Measurements from ENCODE around the gene NEUROD2.
"Not testable (repeated sequence)": the region's sequence is repeated elsewhere in the genome, so short reads cannot be mapped to it uniquely, and the experiment has no call there.

Gene NEUROD2

GRCh38 chr17:39598047-39598481 is 9.7 kb downstream of the NEUROD2 start:
- no peak overlapping the region for H3K4me3 Mint-ChIP-seq
- ATAC-seq (replicated peaks): no peak
- peaks cover 87 to 98% of the 10 kb centered on the region in 2 donors for H3K27me3 Mint-ChIP-seq

DNA sequence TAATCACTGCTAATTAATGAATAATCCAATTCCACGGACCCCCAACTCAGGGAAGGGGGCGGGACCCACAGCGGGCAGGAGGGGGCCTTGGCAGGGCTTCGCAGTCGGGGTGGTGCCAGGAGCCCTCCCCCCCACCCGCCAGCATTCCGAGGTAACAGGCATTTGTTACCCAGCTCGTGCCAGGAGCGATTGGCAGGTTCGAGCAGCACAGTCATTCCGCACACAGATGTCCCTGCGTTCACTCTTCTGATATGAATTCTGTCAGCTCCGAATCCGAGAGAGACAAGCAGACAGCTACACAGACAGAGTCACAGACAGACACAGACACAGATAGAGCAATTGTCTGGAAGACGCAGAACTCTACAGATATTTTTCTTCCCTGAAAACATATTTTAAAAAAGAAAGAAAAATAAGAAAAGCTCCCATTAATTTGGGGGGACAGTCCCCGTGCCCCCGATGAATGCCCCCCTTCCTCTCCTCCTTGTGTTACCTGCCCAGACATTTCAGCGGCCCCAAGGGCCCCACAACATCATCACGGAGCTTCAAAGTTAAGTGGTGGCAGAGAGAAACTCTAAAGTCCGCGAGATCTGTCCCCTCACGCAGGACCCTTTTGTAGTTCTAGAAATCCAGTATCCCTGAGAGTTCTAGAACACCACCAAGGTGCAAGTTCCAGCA is 10.2 kb downstream of the NEUROD2 start:
- Mint-ChIP-seq H3K36me3 (peaks cover 5 to 6% of the 10 kb centered on the region in 2 donors), H3K4me1 (peaks cover 21 to 64% of the 10 kb centered on the region in 2 donors), H3K9me3 (peaks cover under 1 to 4% of the 10 kb centered on the region in 2 donors), H3K27ac (no peak overlapping the region), H3K27me3 (peaks cover 85 to 97% of the 10 kb centered on the region in 2 donors), H3K4me3 (no peak overlapping the region)
- DNase-seq: no peak
- ATAC-seq (replicated peaks): peak in 1 of 2 donors; percentile 41

More at GRCh38 chr17:39598047-39598481, 9.7 kb downstream of the NEUROD2 start:
- H3K9me3 Mint-ChIP-seq: peaks cover 0 to 4% of the 10 kb centered on the region in 2 donors
- peaks cover 21 to 64% of the 10 kb centered on the region in 2 donors for H3K4me1 Mint-ChIP-seq
- no peak overlapping the region for H3K27ac Mint-ChIP-seq
- peaks cover 5 to 6% of the 10 kb centered on the region in 2 donors for H3K36me3 Mint-ChIP-seq
- DNase-seq: no peak

DNA sequence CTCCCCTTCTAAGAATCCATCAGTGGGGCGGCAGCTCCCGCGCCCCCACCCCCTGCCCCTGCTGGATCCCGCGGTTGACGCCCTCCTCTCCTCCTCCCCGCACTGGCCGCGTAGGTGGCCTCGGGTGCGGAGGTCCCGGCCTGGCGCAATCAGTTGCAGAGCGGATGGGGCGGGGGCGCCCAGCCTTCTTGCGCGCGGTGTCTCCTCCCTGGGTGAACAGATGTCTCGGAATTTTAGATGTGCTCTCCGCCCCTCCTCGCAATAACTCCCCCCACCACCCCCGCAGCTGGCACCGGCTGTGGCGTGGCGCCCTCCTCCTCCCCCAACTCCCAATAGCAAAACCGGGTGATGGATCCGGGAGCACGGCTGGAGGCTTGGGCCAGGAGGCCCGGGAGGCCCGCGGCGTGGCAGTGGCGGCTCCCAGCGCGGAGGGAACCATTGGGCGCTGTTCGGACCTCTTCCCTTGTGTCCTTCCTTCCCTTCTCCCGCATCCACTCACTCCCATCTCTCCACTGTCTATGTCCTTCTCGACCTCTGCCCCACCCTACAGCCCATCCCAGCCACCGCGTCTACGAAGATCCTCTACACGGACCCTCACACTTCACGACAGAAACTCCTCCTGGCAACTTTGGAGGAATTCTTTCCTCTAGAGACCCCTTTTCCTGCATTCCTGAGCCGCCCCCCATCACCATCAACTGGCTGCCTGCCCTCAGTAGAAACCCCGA is 11.0 kb downstream of the NEUROD2 start:
- Mint-ChIP-seq H3K36me3 (peaks cover 6 to 9% of the 10 kb centered on the region in 2 donors), H3K4me3 (no peak overlapping the region), H3K4me1 (peaks cover 27 to 68% of the 10 kb centered on the region in 2 donors), H3K9me3 (peaks cover 4 to 6% of the 10 kb centered on the region in 2 donors), H3K27me3 (peaks cover 85 to 97% of the 10 kb centered on the region in 2 donors), H3K27ac (no peak overlapping the region)
- DNase-seq (no peak), ATAC-seq (replicated peaks) (no peak)

GRCh38 chr17:39595928-39596510 is 11.7 kb downstream of the NEUROD2 start:
- Mint-ChIP-seq H3K27ac (no peak overlapping the region), H3K9me3 (peaks cover 4 to 6% of the 10 kb centered on the region in 2 donors), H3K4me1 (peaks cover 23 to 62% of the 10 kb centered on the region in 2 donors), H3K36me3 (peaks cover 6 to 9% of the 10 kb centered on the region in 2 donors), H3K4me3 (no peak overlapping the region), H3K27me3 (peaks cover 85 to 96% of the 10 kb centered on the region in 2 donors)
- no peak for ATAC-seq (replicated peaks)
- DNase-seq: no peak

GRCh38 chr17:39595294-39595693 is 12.4 kb downstream of the NEUROD2 start:
- ATAC-seq (replicated peaks): no peak
- Mint-ChIP-seq H3K36me3 (peaks cover 6 to 9% of the 10 kb centered on the region in 2 donors), H3K4me3 (no peak overlapping the region), H3K27me3 (peaks cover 80 to 90% of the 10 kb centered on the region in 2 donors), H3K4me1 (peaks cover 23 to 59% of the 10 kb centered on the region in 2 donors), H3K27ac (no peak overlapping the region), H3K9me3 (peaks cover 4 to 6% of the 10 kb centered on the region in 2 donors)
- DNase-seq: no peak

GRCh38 chr17:39593371-39593770 is 14.3 kb downstream of the NEUROD2 start:
- DNase-seq (no peak), ATAC-seq (replicated peaks) (no peak)
- Mint-ChIP-seq H3K4me1 (peaks cover 20 to 40% of the 10 kb centered on the region in 2 donors), H3K27me3 (peaks cover 81 to 83% of the 10 kb centered on the region in 2 donors), H3K36me3 (peaks cover 6 to 14% of the 10 kb centered on the region in 2 donors), H3K27ac (no peak overlapping the region), H3K9me3 (peaks cover 4 to 6% of the 10 kb centered on the region in 2 donors), H3K4me3 (no peak overlapping the region)

DNA sequence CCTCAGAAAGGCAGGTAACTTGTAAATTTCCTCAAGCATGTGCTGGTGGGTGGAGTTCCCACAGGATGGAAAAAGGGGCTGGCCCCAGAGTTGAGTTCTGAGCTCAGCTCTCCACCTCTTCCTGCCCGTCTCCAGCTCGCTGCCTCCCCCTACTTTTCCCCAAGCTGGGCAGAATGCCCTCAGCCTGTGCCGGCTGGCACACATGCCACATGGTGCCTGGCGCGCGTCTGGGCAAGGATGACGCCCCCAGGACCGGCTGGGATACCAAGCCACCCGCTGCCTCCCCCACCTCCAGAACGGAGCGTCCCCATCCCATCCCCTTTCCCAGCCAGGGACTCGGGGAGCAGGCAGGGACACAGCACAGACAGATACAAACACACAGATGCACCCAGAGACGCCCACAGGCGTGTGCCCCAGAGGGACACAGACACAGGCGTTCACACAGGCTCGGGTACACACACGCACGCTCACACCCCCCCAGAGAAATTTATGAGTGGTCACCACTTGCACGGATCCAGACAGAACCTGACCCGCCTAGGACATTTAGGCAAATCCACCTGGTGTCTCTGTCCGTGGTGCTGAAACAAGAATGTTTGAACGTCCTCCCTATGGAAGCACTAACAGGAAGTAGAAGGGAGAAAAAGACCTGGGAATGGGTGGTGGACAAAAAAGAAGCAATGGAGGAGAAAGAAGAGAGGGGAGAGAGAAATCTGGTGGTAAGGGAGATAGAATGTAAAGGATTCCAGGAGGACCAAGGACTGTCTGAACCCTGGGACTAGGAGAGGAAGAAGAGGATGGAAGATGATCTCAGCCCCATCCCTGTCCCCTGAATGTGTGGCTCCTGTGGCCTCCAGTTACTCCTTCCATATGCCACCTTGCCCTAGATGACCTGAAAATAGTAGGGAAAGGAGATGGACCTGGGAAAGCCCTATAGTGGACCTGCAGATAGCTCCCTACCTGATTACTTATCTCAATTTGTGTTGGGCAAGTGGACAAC is 15.5 kb downstream of the NEUROD2 start:
- Mint-ChIP-seq H3K27me3 (peaks cover 73 to 78% of the 10 kb centered on the region in 2 donors), H3K4me1 (peaks cover 14 to 29% of the 10 kb centered on the region in 2 donors), H3K27ac (no peak overlapping the region), H3K4me3 (no peak overlapping the region), H3K36me3 (peaks cover 6 to 14% of the 10 kb centered on the region in 2 donors), H3K9me3 (peaks cover 4 to 6% of the 10 kb centered on the region in 2 donors)
- ATAC-seq (replicated peaks) (peak in 1 of 2 donors; percentile 20), DNase-seq (no peak)

DNA sequence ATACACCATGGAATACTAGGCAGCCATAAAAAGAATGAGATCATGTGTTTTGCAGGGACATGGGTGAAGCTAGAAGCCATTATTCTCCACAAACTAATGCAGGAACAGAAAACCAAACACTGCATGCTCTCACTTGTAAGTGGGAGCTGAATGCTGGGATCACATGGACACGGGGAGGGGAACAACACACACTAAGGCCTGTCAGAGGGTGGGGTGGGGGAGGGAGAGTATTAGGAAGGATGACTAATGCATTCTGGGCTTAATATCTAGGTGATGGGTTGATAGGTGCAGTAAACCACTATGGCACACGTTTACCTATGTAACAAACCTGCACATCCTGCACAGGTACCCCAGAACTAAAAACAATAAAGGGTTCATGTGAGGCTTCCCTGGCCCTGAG is 17.5 kb downstream of the NEUROD2 start:
- not testable (repeated sequence) for ATAC-seq (replicated peaks); DNase-seq; H3K4me3 Mint-ChIP-seq; H3K27ac Mint-ChIP-seq; H3K36me3 Mint-ChIP-seq; H3K9me3 Mint-ChIP-seq
- peaks cover 57 to 64% of the 10 kb centered on the region in 2 donors for H3K27me3 Mint-ChIP-seq
- H3K4me1 Mint-ChIP-seq: peaks cover 9 to 14% of the 10 kb centered on the region in 2 donors

DNA sequence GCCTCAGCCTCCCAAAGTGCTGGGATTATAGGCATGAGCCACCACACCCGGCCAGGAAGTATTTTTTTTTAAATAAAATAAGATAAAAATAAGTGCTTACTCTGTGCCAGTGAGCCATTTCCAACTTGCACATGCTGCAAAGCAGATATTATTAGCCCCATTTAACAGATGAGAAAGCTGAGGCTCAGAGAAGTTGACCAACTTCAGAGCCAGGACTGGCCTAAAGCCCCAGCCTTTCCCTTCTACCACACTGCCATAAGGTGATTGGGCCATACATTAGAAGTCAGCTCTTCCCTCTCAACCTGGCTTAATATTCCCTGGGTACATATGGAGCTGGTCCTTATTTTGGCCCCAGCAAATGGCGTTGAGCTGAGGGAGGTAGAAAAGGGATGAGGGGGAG is 25.1 kb downstream of the NEUROD2 start:
- Mint-ChIP-seq H3K4me3 (no peak overlapping the region), H3K9me3 (no peaks in the 10 kb centered on the region), H3K27ac (no peak overlapping the region)

DNA sequence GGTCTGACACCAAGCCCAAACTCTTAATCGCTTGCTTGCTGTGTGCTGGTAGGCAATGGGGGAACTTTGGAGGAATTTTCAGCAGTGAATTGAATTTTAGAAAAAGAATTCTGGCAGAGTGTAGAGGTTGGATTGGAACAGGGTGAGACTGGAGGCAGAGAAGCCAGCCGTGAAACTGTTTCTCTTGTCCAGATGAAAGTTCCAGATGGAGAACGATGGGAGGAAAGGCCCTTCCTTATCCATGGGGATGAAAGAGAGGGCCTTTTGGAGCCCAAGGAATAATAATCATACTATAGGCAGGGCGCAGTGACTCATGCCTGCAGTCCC is 26.0 kb downstream of the NEUROD2 start:
- H3K36me3 Mint-ChIP-seq: peaks cover 12% of the 10 kb centered on the region in 2 donors
- H3K27ac Mint-ChIP-seq: no peak overlapping the region
- H3K4me3 Mint-ChIP-seq: no peak overlapping the region
- peaks cover 19 to 27% of the 10 kb centered on the region in 2 donors for H3K27me3 Mint-ChIP-seq
- DNase-seq (no peak), ATAC-seq (replicated peaks) (no peak)
- no peaks in the 10 kb centered on the region for H3K4me1 Mint-ChIP-seq
- H3K9me3 Mint-ChIP-seq: no peaks in the 10 kb centered on the region

More for the DNA sequence above, 25.1 kb downstream of the NEUROD2 start:
- H3K27me3 Mint-ChIP-seq: peaks cover 23 to 31% of the 10 kb centered on the region in 2 donors
- H3K36me3 Mint-ChIP-seq: peaks cover 12% of the 10 kb centered on the region in 2 donors
- H3K4me1 Mint-ChIP-seq: no peaks in the 10 kb centered on the region
- ATAC-seq (replicated peaks) (no peak), DNase-seq (no peak)

GRCh38 chr17:39581071-39581758 is 26.5 kb downstream of the NEUROD2 start:
- Mint-ChIP-seq H3K36me3 (peaks cover 12% of the 10 kb centered on the region in 2 donors), H3K9me3 (no peaks in the 10 kb centered on the region), H3K27ac (no peak overlapping the region), H3K4me1 (peaks cover 0 to 3% of the 10 kb centered on the region in 2 donors), H3K4me3 (no peak overlapping the region), H3K27me3 (peaks cover 18 to 25% of the 10 kb centered on the region in 2 donors)
- DNase-seq (no peak), ATAC-seq (replicated peaks) (no peak)

- H3K36me3 Mint-ChIP-seq: peaks cover 12% of the 10 kb centered on the region in 2 donors
- ATAC-seq (replicated peaks) (no peak), DNase-seq (no peak)
- H3K27ac Mint-ChIP-seq: no peak overlapping the region
- H3K4me1 Mint-ChIP-seq: peaks cover 0 to 6% of the 10 kb centered on the region in 2 donors
- H3K27me3 Mint-ChIP-seq: peaks cover 21 to 29% of the 10 kb centered on the region in 2 donors
- H3K4me3 Mint-ChIP-seq: no peak overlapping the region
- no peaks in the 10 kb centered on the region for H3K9me3 Mint-ChIP-seq
These were observed 27.6 kb downstream of the NEUROD2 start for GRCh38 chr17:39580082-39580468.
